BLaER1 treated with 17β-estradiol and CSF1 and Interleukin-3, amounts not matched to agents 10 nM and 100 nM (cell line): ENCODE results near the gene LGALS3.
"Not testable (repeated sequence)": the region's sequence is repeated elsewhere in the genome, so short reads cannot be mapped to it uniquely, and the experiment has no call there.

ENCODE experiments used
- H3K27ac ChIP-seq, 11 experiments: shearing (Covaris generic); formaldehyde crosslinking; 2 replicates each; pipeline ENCODE4 v1.8.1; 2022
- H3K27me3 ChIP-seq, 11 experiments: shearing (Covaris generic); formaldehyde crosslinking; 2 replicates each; pipeline ENCODE4 v1.8.1; 2022
- H3K36me3 ChIP-seq, 11 experiments: shearing (Covaris generic); formaldehyde crosslinking; 2 replicates each; pipeline ENCODE4 v1.8.1; 2022
- H3K4me1 ChIP-seq, 10 experiments: shearing (Covaris generic); formaldehyde crosslinking; 2 replicates each; pipeline ENCODE4 v1.8.1; 2022
- H3K4me2 ChIP-seq, 11 experiments: shearing (Covaris generic); formaldehyde crosslinking; 2 replicates each; pipeline ENCODE4 v1.8.1; 2022
- H3K4me3 ChIP-seq, 10 experiments: shearing (Covaris generic); formaldehyde crosslinking; 2 replicates each; pipeline ENCODE4 v1.8.1; 2022
- H3K9ac ChIP-seq, 11 experiments: shearing (Covaris generic); formaldehyde crosslinking; 2 replicates each; pipeline ENCODE4 v1.8.1; 2022
- H3K9me3 ChIP-seq, 11 experiments: shearing (Covaris generic); formaldehyde crosslinking; replicated peaks in 1 of 11; 2 replicates each; pipeline ENCODE4 v1.8.1; 2022
- H4K20me1 ChIP-seq, 11 experiments: shearing (Covaris generic); formaldehyde crosslinking; 2 replicates each; pipeline ENCODE4 v1.8.1; 2022
- Cebpa-rat ChIP-seq, 11 experiments: shearing (Covaris generic); IDR thresholded peaks; 2 replicates each; pipeline ENCODE4 v1.8.1; 2022

The LGALS3 gene

GRCh38 chr14:55129086-55129427 is at the start of gene LGALS3:
Gene LGALS3 (plus strand): TSS chr14:55129252. CDS start chr14:55137374, 8,122 bp downstream.
- H3K9ac ChIP-seq = peak within 1 kb of the TSS; percentile 7 to 97 (median 52); a peak in 20 of 22 replicates
- H3K27ac ChIP-seq = peak within 1 kb of the TSS in 5 of 11 experiments; percentile 1 to 96 (median 86); a peak in 8 of 22 replicates
- no peaks in the 10 kb centered on the region for H3K9me3 ChIP-seq
- H3K4me3 ChIP-seq = peak within 1 kb of the TSS; percentile 51 to 96 (median 60)
- peaks cover 0 to 44% (median 14%) of the 10 kb centered on the region in 11 experiments; a peak in 13 of 22 replicates for H4K20me1 ChIP-seq
- peaks cover 27 to 69% (median 62%) of the 10 kb centered on the region in 11 experiments for H3K27me3 ChIP-seq
- peaks cover 15 to 88% (median 24%) of the 10 kb centered on the region in 10 experiments for H3K4me1 ChIP-seq
- TF ChIP-seq Cebpa-rat (IDR thresholded peaks at IDR 0.05) = no peak
- H3K36me3 ChIP-seq = peaks cover 0 to 41% (median 0%) of the 10 kb centered on the region in 11 experiments; a peak in 5 of 22 replicates
- H3K4me2 ChIP-seq = peak within 1 kb of the TSS; percentile 71 to 97 (median 91)

- not testable (repeated sequence) for H3K27me3 ChIP-seq
- peak overlapping the region in 1 of 11 experiments; percentile 9; a peak in 1 of 22 replicates for H3K27ac ChIP-seq
Observed at GRCh38 chr14:55079961-55080360, 49.1 kb upstream of the LGALS3 start.

GRCh38 chr14:55084401-55085059 is 44.5 kb upstream of the LGALS3 start:
- Histone ChIP-seq H3K27me3 (no peaks in the 10 kb centered on the region), H3K27ac (no peak overlapping the region), H3K9ac (no peak overlapping the region), H4K20me1 (no peaks in the 10 kb centered on the region), H3K4me2 (peak overlapping the region in 3 of 11 experiments; percentile 19 to 61 (median 55); a peak in 5 of 22 replicates), H3K4me3 (no peak overlapping the region), H3K9me3 (peaks cover 0 to 6% (median 0%) of the 10 kb centered on the region in 11 experiments; a peak in 5 of 22 replicates), H3K4me1 (peaks cover 0 to 34% (median 0%) of the 10 kb centered on the region in 10 experiments; a peak in 6 of 20 replicates), H3K36me3 (no peaks in the 10 kb centered on the region)
- TF ChIP-seq Cebpa-rat (IDR thresholded peaks at IDR 0.05) = no peak

More at GRCh38 chr14:55079961-55080360, 49.1 kb upstream of the LGALS3 start:
- H4K20me1 ChIP-seq, H3K9me3 ChIP-seq, H3K36me3 ChIP-seq, H3K4me3 ChIP-seq: not testable (repeated sequence)
- Histone ChIP-seq H3K9ac (peak overlapping the region in 1 of 11 experiments; percentile 0; a peak in 1 of 22 replicates), H3K4me2 (peak overlapping the region in 3 of 11 experiments; percentile 35 to 69 (median 48); a peak in 6 of 22 replicates), H3K4me1 (peaks cover 0 to 30% (median 0%) of the 10 kb centered on the region in 10 experiments; a peak in 6 of 20 replicates)

- Histone ChIP-seq H3K4me2 (peak overlapping the region in 3 of 11 experiments; percentile 19 to 61 (median 55); a peak in 5 of 22 replicates), H3K9me3 (peaks cover 0 to 6% (median 0%) of the 10 kb centered on the region in 11 experiments; a peak in 5 of 22 replicates), H3K4me1 (peaks cover 0 to 32% (median 0%) of the 10 kb centered on the region in 10 experiments; a peak in 6 of 20 replicates), H3K27ac (no peak overlapping the region), H3K27me3 (no peaks in the 10 kb centered on the region), H3K36me3 (no peaks in the 10 kb centered on the region), H3K4me3 (no peak overlapping the region), H4K20me1 (no peaks in the 10 kb centered on the region), H3K9ac (no peak overlapping the region)
- no peak for TF ChIP-seq Cebpa-rat (IDR thresholded peaks at IDR 0.05)
Observed at GRCh38 chr14:55085060-55085660, 43.9 kb upstream of the LGALS3 start.

GRCh38 chr14:55086938-55087337 is 42.1 kb upstream of the LGALS3 start:
- TF ChIP-seq Cebpa-rat (IDR thresholded peaks at IDR 0.05) = no peak

GRCh38 chr14:55088356-55088755 is 40.7 kb upstream of the LGALS3 start:
- no peaks in the 10 kb centered on the region for H3K36me3 ChIP-seq
- TF ChIP-seq Cebpa-rat (IDR thresholded peaks at IDR 0.05) = no peak

More at GRCh38 chr14:55086938-55087337, 42.1 kb upstream of the LGALS3 start:
- Histone ChIP-seq H3K36me3 (no peaks in the 10 kb centered on the region), H3K4me1 (peaks cover 0 to 36% (median 0%) of the 10 kb centered on the region in 10 experiments; a peak in 6 of 20 replicates), H3K9me3 (peaks cover 0 to 6% (median 0%) of the 10 kb centered on the region in 11 experiments; a peak in 5 of 22 replicates), H3K9ac (no peak overlapping the region), H4K20me1 (no peaks in the 10 kb centered on the region), H3K4me3 (no peak overlapping the region), H3K27me3 (no peaks in the 10 kb centered on the region), H3K4me2 (no peak overlapping the region), H3K27ac (no peak overlapping the region)

GRCh38 chr14:55092341-55092740 is 36.7 kb upstream of the LGALS3 start:
- Histone ChIP-seq H3K27ac (no peak overlapping the region), H3K9ac (no peak overlapping the region), H4K20me1 (no peaks in the 10 kb centered on the region), H3K9me3 (no peaks in the 10 kb centered on the region), H3K4me1 (peaks cover 0 to 27% (median 0%) of the 10 kb centered on the region in 10 experiments; a peak in 6 of 20 replicates), H3K36me3 (no peaks in the 10 kb centered on the region), H3K27me3 (no peaks in the 10 kb centered on the region), H3K4me2 (0 out of 22 replicates have a peak overlapping the region, but pooled peaks of 1 of the 11 experiments have one; percentile 15), H3K4me3 (no peak overlapping the region)
- no peak for TF ChIP-seq Cebpa-rat (IDR thresholded peaks at IDR 0.05)

More at GRCh38 chr14:55088356-55088755, 40.7 kb upstream of the LGALS3 start:
- no peak overlapping the region for H3K27ac ChIP-seq
- peaks cover 0 to 6% (median 0%) of the 10 kb centered on the region in 11 experiments; a peak in 5 of 22 replicates for H3K9me3 ChIP-seq
- H3K4me3 ChIP-seq = no peak overlapping the region
- H3K4me2 ChIP-seq = no peak overlapping the region
- H3K27me3 ChIP-seq = no peaks in the 10 kb centered on the region
- H3K4me1 ChIP-seq = peaks cover 0 to 39% (median 0%) of the 10 kb centered on the region in 10 experiments; a peak in 6 of 20 replicates
- no peak overlapping the region for H3K9ac ChIP-seq
- no peaks in the 10 kb centered on the region for H4K20me1 ChIP-seq

- Histone ChIP-seq H4K20me1 (no peaks in the 10 kb centered on the region), H3K36me3 (no peaks in the 10 kb centered on the region), H3K9ac (no peak overlapping the region), H3K27me3 (no peaks in the 10 kb centered on the region), H3K27ac (no peak overlapping the region), H3K4me2 (no peak overlapping the region), H3K4me1 (peaks cover 0 to 48% (median 9%) of the 10 kb centered on the region in 10 experiments; a peak in 10 of 20 replicates), H3K9me3 (no peaks in the 10 kb centered on the region), H3K4me3 (no peak overlapping the region)
- no peak for TF ChIP-seq Cebpa-rat (IDR thresholded peaks at IDR 0.05)
Observed at GRCh38 chr14:55094292-55095157, 34.5 kb upstream of the LGALS3 start.
